ENCODE results near the gene LRP6. TPM values are rescaled to one million over a fixed set of nuclear protein-coding genes. Genes with fewer than 3 reads are reported as not detected.
"Not testable (repeated sequence)": the region's sequence is repeated elsewhere in the genome, so short reads cannot be mapped to it uniquely, and the experiment has no call there.

Gene LRP6
- total RNA-seq, 4 donors from 2014 or later = 15.1 to 25.9 (median 22.0) TPM

DNA sequence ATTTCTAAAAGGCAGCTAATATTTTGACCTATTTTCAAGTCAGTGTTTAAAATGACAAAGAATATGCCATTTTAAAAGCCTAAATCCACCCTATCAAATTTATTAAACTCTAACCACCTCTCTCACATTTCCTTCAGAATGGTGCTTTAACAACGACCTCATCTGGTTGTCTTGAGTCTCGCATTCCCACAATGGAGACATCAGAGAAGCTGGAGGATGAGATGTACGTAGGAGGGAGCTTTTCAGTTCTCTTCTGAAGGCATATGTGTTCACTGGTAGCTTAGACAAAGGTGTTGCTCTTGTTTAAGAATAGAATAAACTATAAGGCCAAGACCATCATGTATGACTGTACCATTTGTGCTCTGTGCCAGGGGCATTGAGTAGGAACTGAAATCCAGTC, 113.2 kb downstream of the LRP6 start:
- no peak for TF ChIP-seq CTCF (IDR thresholded peaks at IDR 0.05)
- DNase-seq (ENCODE audit: low spot score) = no peak
- no peak for ATAC-seq (ENCODE audit: low FRiP score)

DNA sequence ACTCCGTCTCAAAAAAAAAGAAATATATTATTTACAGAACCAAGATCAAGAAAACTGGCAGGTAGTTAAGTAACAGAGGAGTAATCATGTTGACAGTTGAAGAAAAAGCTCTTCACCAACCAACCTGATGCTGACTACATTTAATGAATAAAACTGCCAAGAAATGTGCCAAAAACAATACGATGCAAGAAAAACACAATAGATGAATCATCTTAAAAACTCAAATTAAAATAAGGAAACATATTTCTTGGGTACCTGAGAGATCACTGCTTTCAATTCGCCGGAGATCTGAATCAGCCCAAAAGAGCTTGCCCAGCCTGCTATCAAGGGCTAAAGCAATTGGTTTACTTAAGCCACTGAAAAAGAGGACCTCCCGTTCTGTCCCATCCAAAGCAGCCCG, 119.7 kb downstream of the LRP6 start:
- ATAC-seq (ENCODE audit: low FRiP score) (no peak), DNase-seq (ENCODE audit: low spot score) (no peak)
- no peak for TF ChIP-seq CTCF (IDR thresholded peaks at IDR 0.05)

GRCh38 chr12:12144531-12144930, 122.3 kb downstream of the LRP6 start:
- not testable (repeated sequence) for DNase-seq (ENCODE audit: low spot score); ATAC-seq (ENCODE audit: low FRiP score)

GRCh38 chr12:12141000-12141399, 125.8 kb downstream of the LRP6 start:
- TF ChIP-seq CTCF (IDR thresholded peaks at IDR 0.05) = no peak
- DNase-seq (ENCODE audit: low spot score) (no peak), ATAC-seq (ENCODE audit: low FRiP score) (no peak)

- TF ChIP-seq CTCF (IDR thresholded peaks at IDR 0.05) = no peak
- ATAC-seq (ENCODE audit: low FRiP score) (no peak), DNase-seq (ENCODE audit: low spot score) (no peak)
These were observed 128.4 kb downstream of the LRP6 start for GRCh38 chr12:12138203-12139154.

GRCh38 chr12:12133785-12134184, 133.1 kb downstream of the LRP6 start:
- TF ChIP-seq CTCF (IDR thresholded peaks at IDR 0.05) = no peak
- no peak for ATAC-seq (ENCODE audit: low FRiP score)
- DNase-seq (ENCODE audit: low spot score) = no peak

GRCh38 chr12:12133259-12133658, 133.6 kb downstream of the LRP6 start:
- DNase-seq (ENCODE audit: low spot score) (no peak), ATAC-seq (ENCODE audit: low FRiP score) (no peak)
- TF ChIP-seq CTCF (IDR thresholded peaks at IDR 0.05) = no peak
